HG03159 (cell line): Measurements from ENCODE around the gene NRG3.
A peak's percentile ranks its signal among the peaks of the same experiment; 100 is the strongest.
"Not testable (repeated sequence)": the region's sequence is repeated elsewhere in the genome, so short reads cannot be mapped to it uniquely, and the experiment has no call there.

Source experiments
- ATAC-seq: cut with Tn5 transposase; IDR thresholded peaks from one replicate; pipeline ENCODE4 v1.9.1; 2021; ENCODE audit warnings: mild to moderate bottlenecking, moderate library complexity; ENCODE audit not compliant: unreplicated experiment

The NRG3 gene

DNA sequence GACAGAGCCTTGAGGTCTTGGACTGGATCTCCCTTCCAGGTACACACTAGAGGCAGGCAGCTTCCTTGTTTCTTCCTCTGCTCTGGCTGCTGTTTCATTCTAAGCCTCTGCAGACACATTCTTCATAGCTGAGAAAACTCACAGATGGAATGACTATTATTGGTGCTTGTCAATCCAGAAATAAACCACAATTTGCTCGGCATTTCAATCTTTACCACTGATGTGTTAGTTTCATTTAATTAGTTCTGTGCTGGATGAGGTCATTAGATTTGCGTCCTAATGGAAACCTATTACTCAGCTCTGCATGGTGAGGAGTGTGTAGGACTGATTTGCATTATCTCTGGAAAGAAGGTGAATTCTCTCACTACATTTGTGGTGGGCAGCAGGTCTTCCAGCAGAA is 392.5 kb downstream of the NRG3 start:
- peak; percentile 47 for ATAC-seq

DNA sequence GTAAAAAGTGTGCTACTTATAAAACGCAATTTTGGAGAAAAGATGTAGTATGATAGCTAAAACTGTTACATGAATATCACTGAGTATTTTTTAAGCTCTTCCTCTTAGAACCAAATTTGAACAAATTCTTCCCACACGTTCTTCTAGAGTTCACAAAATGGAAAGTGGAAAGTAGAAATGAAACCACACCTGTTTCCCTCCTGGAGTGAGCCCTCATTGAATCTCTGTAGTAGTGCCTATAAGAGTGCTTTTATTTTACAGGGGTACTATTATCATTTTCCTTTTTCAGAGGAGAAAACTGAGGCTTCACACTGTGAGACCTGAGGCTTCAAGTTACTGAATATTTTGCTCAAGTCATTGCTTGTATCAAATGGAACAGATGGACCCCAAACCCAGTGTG is 393.0 kb downstream of the NRG3 start:
- no peak for ATAC-seq

- no peak for ATAC-seq
Observed at GRCh38 chr10:82277591-82277990, 402.6 kb downstream of the NRG3 start.

DNA sequence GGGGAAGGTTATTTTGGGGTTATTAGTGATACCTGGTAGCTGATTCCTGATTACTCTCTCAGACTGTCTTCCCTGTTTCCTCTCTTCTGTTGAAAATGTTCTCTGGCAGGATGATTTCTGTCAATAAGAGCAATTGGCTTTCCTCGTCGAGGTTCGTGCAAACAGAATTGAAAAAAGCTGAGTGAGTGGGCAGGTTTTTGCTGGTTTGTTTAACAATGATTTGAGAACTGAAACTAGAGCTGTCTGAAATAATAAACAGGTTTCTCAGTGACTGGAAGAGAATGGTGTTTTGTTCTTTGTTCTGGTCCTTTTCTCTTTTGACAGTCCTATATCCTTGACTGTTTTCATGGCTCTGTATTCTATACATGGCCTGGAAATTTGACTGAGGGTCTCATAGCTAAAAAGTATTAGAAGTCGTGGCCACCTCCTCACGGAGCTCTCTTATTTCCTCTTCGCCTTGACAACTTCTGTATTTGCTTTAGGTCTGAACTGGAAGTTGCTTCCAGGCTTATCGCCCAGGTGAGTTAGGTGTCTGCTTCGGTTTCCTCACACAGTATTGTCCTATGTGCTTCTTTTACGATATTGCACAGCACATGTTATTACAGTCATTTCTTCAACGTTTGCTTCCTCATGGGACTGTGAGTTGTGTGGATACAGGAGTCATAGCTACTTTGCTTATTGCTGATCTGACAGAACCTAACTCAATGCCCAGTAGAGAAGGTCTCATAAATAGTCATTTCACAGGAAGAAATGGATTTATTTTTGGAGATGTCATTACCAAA is 403.6 kb downstream of the NRG3 start:
- no peak for ATAC-seq

GRCh38 chr10:82282782-82283456 is 407.9 kb downstream of the NRG3 start:
- no peak for ATAC-seq

DNA sequence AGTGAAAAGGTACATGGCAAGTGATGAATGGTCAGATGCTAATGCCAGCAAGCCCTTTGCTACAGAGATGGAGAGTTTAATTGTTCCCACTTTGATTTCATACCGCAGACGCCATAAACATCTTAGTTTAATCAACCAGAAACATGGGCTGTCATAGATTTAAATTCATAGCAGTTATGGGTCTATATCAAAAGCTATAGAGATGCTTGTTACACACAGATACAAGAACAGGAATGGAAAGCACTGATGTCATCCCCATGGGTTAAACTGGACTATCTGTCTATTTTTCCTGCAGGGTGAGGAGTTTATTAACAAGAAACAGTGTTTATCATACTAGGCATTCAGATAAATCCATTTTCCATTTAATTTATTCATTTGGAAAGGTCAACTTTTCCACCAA is 409.2 kb downstream of the NRG3 start:
- no peak for ATAC-seq

DNA sequence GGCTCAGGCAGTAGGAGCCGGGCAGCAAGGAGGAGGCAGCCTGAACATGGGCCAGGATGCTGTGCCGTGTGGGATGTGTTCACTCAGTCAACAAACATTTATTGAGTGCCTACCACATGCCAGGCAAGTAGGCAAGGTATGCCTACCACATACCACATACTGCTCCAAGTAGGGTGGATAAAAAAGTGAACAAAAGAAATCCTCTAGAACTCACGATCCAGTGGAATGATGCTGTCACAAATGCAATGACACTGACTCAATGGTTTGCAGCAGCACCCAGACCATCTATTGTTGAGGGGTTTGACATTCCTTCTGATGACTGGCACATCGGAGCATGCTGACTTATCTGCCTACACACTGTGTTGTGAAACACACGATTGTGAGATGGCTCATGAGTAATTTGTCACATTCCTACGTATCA is 413.5 kb downstream of the NRG3 start:
- ATAC-seq = no peak

GRCh38 chr10:82289945-82290344 is 415.0 kb downstream of the NRG3 start:
- ATAC-seq = no peak

GRCh38 chr10:82294874-82295378 is 419.9 kb downstream of the NRG3 start:
- no peak for ATAC-seq

GRCh38 chr10:82308641-82309040 is 433.6 kb downstream of the NRG3 start:
- no peak for ATAC-seq

DNA sequence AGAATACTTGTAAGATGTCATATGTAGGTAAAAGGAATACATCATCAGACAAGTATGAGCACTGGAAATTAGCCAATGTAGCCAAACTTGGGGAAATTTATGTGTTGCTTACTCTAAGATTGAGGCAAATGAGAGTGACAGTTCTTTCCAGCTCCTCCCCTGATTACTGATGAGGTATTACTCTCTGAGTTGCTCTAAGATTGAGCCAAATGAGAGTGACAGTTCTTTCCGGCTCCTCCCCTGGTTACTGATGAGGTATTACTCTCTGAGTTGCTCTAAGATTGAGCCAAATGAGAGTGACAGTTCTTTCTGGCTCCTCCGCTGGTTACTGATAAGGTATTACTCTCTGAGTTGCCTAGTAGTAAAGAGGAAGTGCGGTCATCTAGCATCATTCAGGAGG is 435.8 kb downstream of the NRG3 start:
- ATAC-seq = no peak

DNA sequence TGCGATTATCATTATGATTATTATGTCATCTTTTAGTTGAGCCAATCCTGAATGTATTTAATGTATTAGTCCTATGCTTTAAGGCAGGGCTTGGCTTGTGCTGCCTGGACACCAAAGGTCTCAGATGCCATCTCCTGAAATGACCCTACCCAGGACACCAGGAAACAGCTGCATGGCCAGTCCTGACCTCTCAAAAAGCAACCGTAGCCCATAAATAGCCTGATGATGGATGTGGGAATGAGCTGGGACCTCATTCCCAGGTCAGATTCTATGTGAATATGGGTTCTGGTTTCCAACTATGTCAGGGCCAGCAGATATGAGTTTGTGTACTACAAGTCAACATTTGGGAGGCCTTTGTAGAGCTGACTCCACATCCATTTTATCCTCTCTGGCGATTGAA is 438.4 kb downstream of the NRG3 start:
- no peak for ATAC-seq

DNA sequence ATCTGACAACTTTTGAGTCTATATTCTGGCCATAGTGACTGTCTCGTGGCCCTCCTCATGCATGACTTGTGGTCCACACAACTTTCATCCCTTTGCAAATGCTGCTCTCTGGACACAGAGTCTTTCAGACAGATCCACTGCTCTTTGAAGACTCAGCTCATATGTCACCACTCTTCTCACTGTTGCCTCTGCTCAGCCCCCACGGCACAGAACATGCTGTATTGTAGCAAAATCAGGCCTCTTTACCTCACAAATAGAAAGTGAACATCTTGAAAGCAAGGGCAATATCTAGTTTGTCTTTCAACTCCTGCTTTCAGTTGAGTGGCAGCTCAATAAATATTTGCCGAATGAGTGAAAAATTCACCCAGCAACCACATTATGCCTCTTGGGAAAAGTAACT is 443.5 kb downstream of the NRG3 start:
- ATAC-seq = no peak

GRCh38 chr10:82319074-82319473 is 444.1 kb downstream of the NRG3 start:
- no peak for ATAC-seq

- no peak for ATAC-seq
Observed at GRCh38 chr10:82319562-82319961, 444.6 kb downstream of the NRG3 start.

DNA sequence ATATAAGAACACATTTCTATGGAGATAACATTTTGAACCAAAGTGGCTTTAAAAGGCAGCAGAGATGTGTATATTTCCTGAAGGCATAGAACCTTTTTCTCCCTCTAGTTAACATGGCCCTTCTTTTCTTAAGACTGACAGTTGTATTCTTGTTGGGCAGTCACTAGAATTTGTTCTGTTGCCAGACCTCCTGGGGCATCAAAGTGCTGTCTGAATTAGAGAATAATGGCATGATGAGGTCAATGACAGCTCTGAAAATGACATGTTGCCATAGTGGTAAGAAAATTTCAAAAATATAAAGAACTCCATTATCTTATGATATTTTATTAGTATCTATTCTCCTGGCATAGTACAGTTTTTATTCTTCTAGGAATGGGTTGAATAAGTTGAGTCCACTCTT is 446.7 kb downstream of the NRG3 start:
- ATAC-seq = no peak

DNA sequence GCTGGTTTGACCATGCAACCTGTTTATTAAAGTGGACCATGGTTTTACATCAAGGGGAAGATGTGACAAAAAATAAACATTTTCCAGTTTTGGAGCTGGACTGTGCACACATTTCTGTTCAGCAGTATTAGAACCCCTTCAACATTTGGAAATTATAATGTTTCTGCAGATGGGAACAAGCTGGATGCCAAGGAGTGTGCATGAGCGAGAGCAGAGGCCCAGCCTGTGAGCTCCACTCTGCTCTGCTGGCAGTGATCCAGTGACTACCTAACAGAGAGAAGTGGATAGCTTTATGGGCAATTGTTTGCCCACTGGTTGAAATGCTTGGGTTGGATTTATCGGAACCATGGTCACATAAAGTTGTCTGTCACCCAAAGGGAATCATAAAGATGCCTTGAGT is 456.7 kb downstream of the NRG3 start:
- ATAC-seq = no peak

DNA sequence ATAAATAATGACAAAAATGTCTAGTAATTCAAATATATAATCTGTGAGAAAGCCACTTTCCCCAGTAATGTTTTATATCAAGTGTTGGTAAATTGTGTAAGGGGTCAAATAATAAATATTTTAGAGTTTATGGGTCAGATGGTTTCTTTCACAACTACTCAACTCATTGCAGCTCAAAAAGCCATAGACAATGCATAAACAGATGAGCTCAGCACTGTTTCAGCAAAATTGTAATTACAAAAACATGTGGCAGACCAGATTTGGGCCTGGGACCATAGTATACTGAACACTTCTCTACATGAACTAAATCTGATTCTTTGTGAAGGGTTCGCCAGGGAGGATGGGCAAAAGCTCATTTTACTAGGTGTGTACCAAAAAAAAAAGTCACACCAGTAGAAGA is 460.8 kb downstream of the NRG3 start:
- no peak for ATAC-seq

- no peak for ATAC-seq
Observed at GRCh38 chr10:82340166-82340565, 465.2 kb downstream of the NRG3 start.

DNA sequence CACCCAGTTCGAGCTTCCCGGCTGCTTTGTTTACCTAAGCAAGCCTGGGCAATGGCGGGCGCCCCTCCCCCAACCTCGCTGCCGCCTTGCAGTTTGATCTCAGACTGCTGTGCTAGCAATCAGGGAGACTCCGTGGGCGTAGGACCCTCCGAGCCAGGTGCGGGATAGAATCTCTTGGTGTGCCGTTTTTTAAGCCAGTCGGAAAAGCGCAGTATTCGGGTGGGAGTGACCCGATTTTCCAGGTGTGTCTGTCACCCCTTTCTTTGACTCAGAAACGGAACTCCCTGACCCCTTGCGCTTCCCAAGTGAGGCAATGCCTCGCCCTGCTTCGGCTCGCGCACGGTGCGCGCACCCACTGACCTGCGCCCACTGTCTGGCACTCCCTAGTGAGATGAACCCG is 474.6 kb downstream of the NRG3 start:
- not testable (repeated sequence) for ATAC-seq

DNA sequence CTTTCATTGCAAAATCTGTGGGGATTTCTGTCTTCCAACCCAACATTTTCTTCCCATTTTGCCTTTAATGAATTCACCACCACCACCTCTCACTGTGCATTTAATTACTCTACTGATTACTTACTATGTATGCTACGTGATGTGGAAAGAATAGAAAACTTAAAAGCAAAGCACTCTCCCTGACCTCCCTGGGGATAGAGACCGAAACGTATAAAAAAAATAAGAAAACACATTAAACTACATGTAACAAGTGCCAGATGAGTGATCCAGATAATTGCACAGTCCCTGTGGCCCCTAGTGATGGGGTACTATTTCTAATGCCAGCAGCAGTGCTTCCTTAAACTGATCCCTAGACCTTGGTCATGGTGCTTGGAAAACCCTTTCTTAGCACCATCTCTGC is 478.4 kb downstream of the NRG3 start:
- no peak for ATAC-seq

GRCh38 chr10:82358486-82359099 is 483.6 kb downstream of the NRG3 start:
- no peak for ATAC-seq
